ENCODE results near the gene ZNF81. TPM values are rescaled to one million over a fixed set of nuclear protein-coding genes. Genes with fewer than 3 reads are reported as not detected.
"Not testable (repeated sequence)": the region's sequence is repeated elsewhere in the genome, so short reads cannot be mapped to it uniquely, and the experiment has no call there.

Gene ZNF81
- total and polyA plus RNA-seq, 3 experiments from 2014 or later = 5.3 to 8.9 (median 7.9) TPM

DNA sequence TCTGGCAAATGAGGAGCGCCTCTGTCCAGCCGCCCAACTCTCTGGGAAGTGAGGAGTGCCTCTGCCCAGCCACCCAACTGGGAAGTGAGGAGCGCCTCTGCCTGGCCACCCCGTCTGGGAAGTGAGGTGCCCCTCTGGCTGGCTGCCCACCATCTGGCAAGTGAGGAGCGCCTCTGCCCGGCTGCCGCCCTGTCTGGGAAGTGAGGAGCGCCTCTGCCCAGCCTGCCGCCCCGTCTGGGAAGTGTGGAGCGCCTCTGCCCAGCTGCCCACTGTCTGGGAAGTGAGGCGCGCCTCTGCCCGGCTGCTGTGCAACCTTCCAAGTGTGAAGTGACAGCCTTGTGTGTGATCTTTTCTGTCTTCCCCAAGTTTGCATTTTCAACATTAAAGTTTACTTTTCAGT is 128.8 kb downstream of the ZNF81 start:
- H3K27me3 ChIP-seq (ENCODE audit: insufficient read depth, low read length, poor library complexity, severe bottlenecking); POLR2A ChIA-PET; H3K4me3 Mint-ChIP-seq; H3K36me3 Mint-ChIP-seq; H3K27me3 Mint-ChIP-seq; H3K36me3 ChIP-seq (ENCODE audit: insufficient read depth, low read length); H3K4me1 Mint-ChIP-seq; DNase-seq; H3K27ac Mint-ChIP-seq; H3K4me1 ChIP-seq (ENCODE audit: insufficient read depth, low read length); CTCF ChIA-PET; H3K27ac ChIP-seq (ENCODE audit: low read depth, low read length); H3K4me3 ChIP-seq (ENCODE audit: low read length); H3K9me3 ChIP-seq (ENCODE audit: low read length): not testable (repeated sequence)
- H3K9me3 Mint-ChIP-seq = peaks cover 4 to 13% (median 6%) of the 10 kb centered on the region in 5 donors

Other genes with a start within 250 kb of the ZNF81 start
- under 1 TPM; 0.35 to 0.60 TPM for gene SYN1, start 217.0 kb upstream of the ZNF81 start, total RNA-seq
- gene SYN1, start 217.0 kb upstream of the ZNF81 start, polyA plus RNA-seq = 0.94 TPM
- gene CFP, start 207.0 kb upstream of the ZNF81 start, total RNA-seq = 1 to 10 TPM; 1.8 to 2.3 TPM
- 1.4 TPM for gene CFP, start 207.0 kb upstream of the ZNF81 start, polyA plus RNA-seq
- gene ELK1, start 186.3 kb upstream of the ZNF81 start, total RNA-seq = 10 to 100 TPM; 60.8 to 62.3 TPM
- 21.9 TPM for gene ELK1, start 186.3 kb upstream of the ZNF81 start, polyA plus RNA-seq
- gene UXT, start 177.7 kb upstream of the ZNF81 start, total RNA-seq = 100 to 1,000 TPM; 159 to 168 TPM
- gene UXT, start 177.7 kb upstream of the ZNF81 start, polyA plus RNA-seq = 286 TPM
- 1 to 10 TPM; 6.9 TPM for gene ZNF182, start 167.1 kb downstream of the ZNF81 start, total RNA-seq
- 6.5 TPM for gene ZNF182, start 167.1 kb downstream of the ZNF81 start, polyA plus RNA-seq
- gene SPACA5, start 170.1 kb downstream of the ZNF81 start, total RNA-seq = not detected
- not detected for gene SPACA5, start 170.1 kb downstream of the ZNF81 start, polyA plus RNA-seq
- gene ZNF630, start 234.7 kb downstream of the ZNF81 start, total RNA-seq = 1 to 10 TPM; 1.5 to 1.6 TPM
- gene ZNF630, start 234.7 kb downstream of the ZNF81 start, polyA plus RNA-seq = 0.89 TPM

Data from CD8-positive, alpha-beta memory T cell (primary cell).